NCI-H146 treated with DMSO at 0.1 percent for 48 hours (cell line): Measurements from ENCODE around the gene SNRNP48.

Experiments
- DNase-seq: peaks from one replicate; lab custom pipeline; 2025; ENCODE audit not compliant: unreplicated experiment; lab: John Stamatoyannopoulos, UW

SNRNP48 gene

GRCh38 chr6:7591770-7592169 is 1.8 kb downstream of the SNRNP48 start:
- DNase-seq: no peak

- DNase-seq: no peak
Measured at GRCh38 chr6:7593229-7593628, 3.2 kb downstream of the SNRNP48 start.

GRCh38 chr6:7594579-7595125 is 4.7 kb downstream of the SNRNP48 start:
- no peak for DNase-seq

- no peak for DNase-seq
Measured at GRCh38 chr6:7604003-7604402, 14.0 kb downstream of the SNRNP48 start.

GRCh38 chr6:7604506-7604905 is 14.5 kb downstream of the SNRNP48 start:
- DNase-seq: no peak

- peak; percentile 30 for DNase-seq
Measured at GRCh38 chr6:7615611-7616383, 25.8 kb downstream of the SNRNP48 start.

GRCh38 chr6:7617801-7618764 is 28.1 kb downstream of the SNRNP48 start:
- DNase-seq: no peak

GRCh38 chr6:7621761-7622160 is 31.8 kb downstream of the SNRNP48 start:
- no peak for DNase-seq

- DNase-seq: peak; percentile 76
Measured at GRCh38 chr6:7624796-7625710, 35.1 kb downstream of the SNRNP48 start.

GRCh38 chr6:7628479-7628878 is 38.5 kb downstream of the SNRNP48 start:
- DNase-seq: no peak

- no peak for DNase-seq
Measured at GRCh38 chr6:7628909-7629308, 38.9 kb downstream of the SNRNP48 start.

- DNase-seq: no peak
Measured at GRCh38 chr6:7629321-7629720, 39.3 kb downstream of the SNRNP48 start.

- DNase-seq: no peak
Measured at GRCh38 chr6:7630792-7631191, 40.8 kb downstream of the SNRNP48 start.

GRCh38 chr6:7631466-7631865 is 41.5 kb downstream of the SNRNP48 start:
- DNase-seq: no peak

GRCh38 chr6:7632501-7633290 is 42.7 kb downstream of the SNRNP48 start:
- no peak for DNase-seq

- DNase-seq: no peak
Measured at GRCh38 chr6:7633361-7633760, 43.4 kb downstream of the SNRNP48 start.

GRCh38 chr6:7636151-7636550 is 46.2 kb downstream of the SNRNP48 start:
- DNase-seq: no peak

GRCh38 chr6:7637533-7637932 is 47.5 kb downstream of the SNRNP48 start:
- no peak for DNase-seq

GRCh38 chr6:7639427-7639826 is 49.4 kb downstream of the SNRNP48 start:
- no peak for DNase-seq

- DNase-seq: no peak
Measured at GRCh38 chr6:7640016-7640415, 50.0 kb downstream of the SNRNP48 start.
